Measurements from ENCODE around the gene FMNL2. TPM values are rescaled to one million over a fixed set of nuclear protein-coding genes. Genes with fewer than 3 reads are reported as not detected.

The FMNL2 gene
- total RNA-seq, 4 donors from 2014 or later = 5.8 to 19.8 (median 16.9) TPM

DNA sequence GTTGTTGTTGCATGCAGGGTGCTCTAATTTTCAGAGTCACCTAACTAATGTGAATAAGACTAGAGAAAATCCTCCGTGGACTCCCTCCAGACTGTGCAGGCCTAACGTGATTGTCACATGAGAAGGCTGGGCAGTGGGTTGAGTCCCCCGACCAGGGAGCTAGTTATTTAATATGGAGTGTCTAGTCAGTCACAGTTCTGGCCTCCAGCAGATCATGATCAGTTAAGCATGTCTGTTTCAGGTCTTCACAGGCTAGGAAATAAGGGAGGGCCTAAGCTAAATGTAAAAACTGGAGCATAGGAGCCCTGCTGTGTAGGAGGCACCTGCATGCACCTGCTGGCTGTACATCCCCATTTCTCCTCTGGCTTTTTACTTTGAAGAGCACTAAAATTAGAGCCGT is 295.5 kb downstream of the FMNL2 start:
- Histone ChIP-seq H3K27me3 (no peaks in the 10 kb centered on the region), H3K36me3 (peaks cover 0 to 57% (median 0%) of the 10 kb centered on the region in 3 donors), H3K27ac (no peak overlapping the region), H3K9me3 (no peaks in the 10 kb centered on the region), H3K4me3 (no peak overlapping the region), H3K4me1 (no peaks in the 10 kb centered on the region)
- TF ChIP-seq, protein P1, sequence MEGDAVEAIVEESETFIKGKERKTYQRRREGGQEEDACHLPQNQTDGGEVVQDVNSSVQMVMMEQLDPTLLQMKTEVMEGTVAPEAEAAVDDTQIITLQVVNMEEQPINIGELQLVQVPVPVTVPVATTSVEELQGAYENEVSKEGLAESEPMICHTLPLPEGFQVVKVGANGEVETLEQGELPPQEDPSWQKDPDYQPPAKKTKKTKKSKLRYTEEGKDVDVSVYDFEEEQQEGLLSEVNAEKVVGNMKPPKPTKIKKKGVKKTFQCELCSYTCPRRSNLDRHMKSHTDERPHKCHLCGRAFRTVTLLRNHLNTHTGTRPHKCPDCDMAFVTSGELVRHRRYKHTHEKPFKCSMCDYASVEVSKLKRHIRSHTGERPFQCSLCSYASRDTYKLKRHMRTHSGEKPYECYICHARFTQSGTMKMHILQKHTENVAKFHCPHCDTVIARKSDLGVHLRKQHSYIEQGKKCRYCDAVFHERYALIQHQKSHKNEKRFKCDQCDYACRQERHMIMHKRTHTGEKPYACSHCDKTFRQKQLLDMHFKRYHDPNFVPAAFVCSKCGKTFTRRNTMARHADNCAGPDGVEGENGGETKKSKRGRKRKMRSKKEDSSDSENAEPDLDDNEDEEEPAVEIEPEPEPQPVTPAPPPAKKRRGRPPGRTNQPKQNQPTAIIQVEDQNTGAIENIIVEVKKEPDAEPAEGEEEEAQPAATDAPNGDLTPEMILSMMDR (IDR thresholded peaks at IDR 0.05) = no peak
- no peak for TF ChIP-seq POLR2A (IDR thresholded peaks at IDR 0.05)
- no peak for DNase-seq
- 89 to 92% methylated on average over 4 of the region's 4 CpGs for WGBS, 2 donors
- intact Hi-C loops (cut with DNase I) = loop anchor here (10.0 kb wide), 1 partner anchor 596 kb away; no protein-coding TSS in a partner anchor

DNA sequence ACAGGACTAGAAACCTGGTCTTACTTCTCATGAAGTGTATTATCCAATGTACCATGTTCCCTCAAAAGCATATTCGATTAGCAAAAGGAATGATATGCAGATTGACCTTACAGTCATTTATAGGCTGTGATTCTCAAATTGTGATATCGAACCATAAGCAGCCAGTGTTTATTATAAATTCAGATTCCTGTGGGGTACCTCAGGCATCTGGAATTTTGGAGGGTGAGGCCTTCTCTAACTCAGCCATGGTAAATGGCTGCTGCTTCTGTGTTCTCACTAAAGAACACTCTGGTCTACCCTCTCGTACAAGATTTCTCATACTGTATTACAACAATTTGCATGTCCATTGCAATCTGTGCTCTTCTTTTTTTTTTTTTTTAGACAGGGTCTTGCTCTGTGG is 297.8 kb downstream of the FMNL2 start:
- Histone ChIP-seq H3K27ac (no peak overlapping the region), H3K27me3 (no peaks in the 10 kb centered on the region), H3K36me3 (peaks cover 0 to 69% (median 0%) of the 10 kb centered on the region in 3 donors), H3K4me3 (no peak overlapping the region), H3K9me3 (no peaks in the 10 kb centered on the region), H3K4me1 (no peaks in the 10 kb centered on the region)
- 88 to 93% methylated on average over 3 of the region's 3 CpGs for WGBS, 2 donors
- intact Hi-C loops (cut with DNase I) = loop anchor here (10.0 kb wide), 1 partner anchor 598 kb away; no protein-coding TSS in a partner anchor
- TF ChIP-seq, protein P1 (IDR thresholded peaks at IDR 0.05) = no peak
- DNase-seq = no peak

DNA sequence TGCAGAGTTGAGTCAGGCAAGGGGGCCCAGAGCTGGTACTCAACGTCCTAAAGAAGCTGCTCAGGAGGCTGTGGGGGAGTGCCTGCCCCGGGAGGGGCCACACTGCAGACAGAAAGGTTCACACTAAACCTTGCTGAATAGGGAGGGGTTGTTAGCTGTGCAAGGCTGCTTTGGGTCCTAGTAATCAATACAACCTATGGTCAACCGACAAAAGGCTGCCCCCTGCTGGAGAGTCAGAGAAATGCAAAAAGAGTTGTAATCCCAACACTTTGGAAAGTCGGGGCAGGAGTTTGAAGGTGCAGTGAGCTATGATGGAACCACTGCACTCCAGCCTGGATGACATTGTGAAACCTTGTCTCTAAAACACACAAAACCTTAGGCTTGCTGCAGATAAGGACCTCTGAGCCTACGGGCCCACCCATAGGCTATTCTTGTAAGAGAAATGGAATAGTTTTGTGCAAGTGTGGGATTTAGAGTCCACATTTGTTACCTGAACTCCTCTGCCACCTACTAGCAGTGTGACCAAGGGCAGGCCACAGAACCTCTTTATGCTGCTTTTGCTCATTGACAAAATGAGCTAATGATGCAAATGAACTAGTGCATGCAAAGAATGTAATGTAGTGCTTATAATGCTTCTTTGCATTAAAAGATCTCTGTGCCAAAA is 300.8 kb downstream of the FMNL2 start:
- WGBS, 2 donors = 12 to 34% methylated on average over 4 to 5 of the region's 5 CpGs
- Histone ChIP-seq H3K27me3 (no peaks in the 10 kb centered on the region), H3K4me1 (no peaks in the 10 kb centered on the region), H3K36me3 (peaks cover 0 to 73% (median 6%) of the 10 kb centered on the region in 3 donors), H3K9me3 (no peaks in the 10 kb centered on the region), H3K27ac (no peak overlapping the region), H3K4me3 (no peak overlapping the region)
- TF ChIP-seq, protein P1 (IDR thresholded peaks at IDR 0.05) = peak; percentile 72 to 90 (median 78)
- TF ChIP-seq POLR2A (IDR thresholded peaks at IDR 0.05) = no peak
- intact Hi-C loops (cut with DNase I) = loop anchor here (5.0 to 10.0 kb wide), 2 partner anchors 448 to 601 kb away; no protein-coding TSS in a partner anchor
- no peak for DNase-seq

DNA sequence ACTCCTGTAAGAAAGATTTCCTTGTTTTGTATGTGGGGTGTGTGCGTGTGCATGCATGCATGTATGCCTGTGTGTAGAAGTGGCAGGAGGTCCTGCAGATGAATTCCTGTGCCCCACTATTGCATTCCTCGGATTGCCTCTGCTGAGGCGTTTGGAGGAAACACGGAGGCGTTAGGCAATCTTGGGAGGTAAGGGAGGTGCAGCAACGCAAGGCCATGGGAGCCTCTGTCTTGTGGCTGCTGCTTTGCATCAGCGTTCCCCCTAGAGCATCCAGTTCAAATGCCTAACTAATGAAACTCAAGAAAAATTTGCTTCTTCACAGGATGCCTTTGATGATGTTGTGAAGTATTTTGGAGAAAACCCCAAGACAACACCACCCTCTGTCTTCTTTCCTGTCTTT is 302.3 kb downstream of the FMNL2 start:
- intact Hi-C loops (cut with DNase I) = loop anchor here (5.0 to 10.0 kb wide), 2 partner anchors 450 to 602 kb away; no protein-coding TSS in a partner anchor
- Histone ChIP-seq H3K27ac (no peak overlapping the region), H3K27me3 (no peaks in the 10 kb centered on the region), H3K4me3 (no peak overlapping the region), H3K9me3 (no peaks in the 10 kb centered on the region), H3K36me3 (peaks cover 0 to 77% (median 9%) of the 10 kb centered on the region in 3 donors), H3K4me1 (no peaks in the 10 kb centered on the region)
- DNase-seq = no peak
- TF ChIP-seq, protein P1 (IDR thresholded peaks at IDR 0.05) = no peak
- TF ChIP-seq POLR2A (IDR thresholded peaks at IDR 0.05) = no peak
- 88 to 91% methylated on average over 7 of the region's 7 CpGs for WGBS, 2 donors

- 80 to 90% methylated on average over 2 of the region's 2 CpGs for WGBS, 2 donors
- peaks cover 0 to 75% (median 9%) of the 10 kb centered on the region in 3 donors for H3K36me3 ChIP-seq
These were observed 303.1 kb downstream of the FMNL2 start for GRCh38 chr2:152638056-152638455.

More at GRCh38 chr2:152638056-152638455, 303.1 kb downstream of the FMNL2 start:
- H3K9me3 ChIP-seq = no peaks in the 10 kb centered on the region
- TF ChIP-seq, protein P1 (IDR thresholded peaks at IDR 0.05) = no peak
- TF ChIP-seq POLR2A (IDR thresholded peaks at IDR 0.05) = no peak
- H3K4me1 ChIP-seq = no peaks in the 10 kb centered on the region
- DNase-seq = no peak
- no peaks in the 10 kb centered on the region for H3K27me3 ChIP-seq
- intact Hi-C loops (cut with DNase I) = loop anchor here (5.0 to 10.0 kb wide), 2 partner anchors 451 to 603 kb away; no protein-coding TSS in a partner anchor
- H3K4me3 ChIP-seq = no peak overlapping the region
- H3K27ac ChIP-seq = no peak overlapping the region

Data from esophagus squamous epithelium (tissue), 5 donors.